HTR-8/SVneo (cell line): ENCODE results near the gene CDH1.

Experiments used
- DNase-seq: peaks from one replicate; pipeline ENCODE4 v3.0.0; 2011; ENCODE audit warnings: low spot score, mixed read lengths; ENCODE audit not compliant: insufficient read length
- FAIRE-seq: peaks from 2 replicates; lab custom pipeline; 2011; peaks lifted over from hg19 to GRCh38; lab: Jason Lieb, UNC

The CDH1 gene

GRCh38 chr16:68728523-68728922 lies 8.6 kb upstream of the CDH1 start:
- no peak for FAIRE-seq
- no peak for DNase-seq

- DNase-seq (no peak), FAIRE-seq (no peak)
Measured at GRCh38 chr16:68731637-68732036, 5.5 kb upstream of the CDH1 start.

GRCh38 chr16:68732042-68732680 lies 4.9 kb upstream of the CDH1 start:
- peak; percentile 75 for DNase-seq
- FAIRE-seq, result no peak

- FAIRE-seq, result no peak
- DNase-seq, result no peak
Measured at GRCh38 chr16:68732741-68733399, 4.2 kb upstream of the CDH1 start.

GRCh38 chr16:68733570-68733969 lies 3.5 kb upstream of the CDH1 start:
- DNase-seq, result no peak
- FAIRE-seq, result no peak

- FAIRE-seq, result no peak
- DNase-seq, result no peak
Measured at GRCh38 chr16:68734782-68735181, 2.3 kb upstream of the CDH1 start.

GRCh38 chr16:68736561-68736960 lies 531 bp upstream of the CDH1 start:
- FAIRE-seq (no peak), DNase-seq (no peak)

- FAIRE-seq (no peak), DNase-seq (no peak)
Measured at GRCh38 chr16:68737730-68738629, 888 bp downstream of the CDH1 start.

GRCh38 chr16:68739964-68740627 lies 3.0 kb downstream of the CDH1 start:
- no peak for FAIRE-seq

GRCh38 chr16:68740628-68741346 lies 3.7 kb downstream of the CDH1 start:
- no peak for FAIRE-seq
- DNase-seq, result no peak

More at GRCh38 chr16:68739964-68740627, 3.0 kb downstream of the CDH1 start:
- no peak for DNase-seq

GRCh38 chr16:68743664-68744063 lies 6.6 kb downstream of the CDH1 start:
- FAIRE-seq, result no peak
- no peak for DNase-seq

GRCh38 chr16:68744744-68745280 lies 7.7 kb downstream of the CDH1 start:
- DNase-seq, result no peak
- no peak for FAIRE-seq

- no peak for DNase-seq
- FAIRE-seq, result no peak
Measured at GRCh38 chr16:68746951-68747350, 9.9 kb downstream of the CDH1 start.

- FAIRE-seq (no peak), DNase-seq (no peak)
Measured at GRCh38 chr16:68749432-68749831, 12.3 kb downstream of the CDH1 start.

GRCh38 chr16:68750193-68750695 lies 13.2 kb downstream of the CDH1 start:
- no peak for DNase-seq
- FAIRE-seq, result no peak

- DNase-seq, result no peak
- no peak for FAIRE-seq
Measured at GRCh38 chr16:68751160-68751559, 14.1 kb downstream of the CDH1 start.

GRCh38 chr16:68752602-68753001 lies 15.5 kb downstream of the CDH1 start:
- DNase-seq (no peak), FAIRE-seq (no peak)

GRCh38 chr16:68754084-68754792 lies 17.1 kb downstream of the CDH1 start:
- no peak for DNase-seq
- no peak for FAIRE-seq
